Liver (tissue), 9 donors: ENCODE data around the gene UBR3. TPM values are rescaled to one million over a fixed set of nuclear protein-coding genes. Genes with fewer than 3 reads are reported as not detected.
"Not testable (repeated sequence)": the region's sequence is repeated elsewhere in the genome, so short reads cannot be mapped to it uniquely, and the experiment has no call there.

Experiments used
- DNase-seq: peaks from one replicate; pipeline ENCODE4 v3.0.0-alpha.2; 2017; ENCODE audit warnings: low spot score
- H3K27ac ChIP-seq, 2 donors: one replicate each; pipeline ENCODE4 v1.7.0; 2013; ENCODE audit warnings: inconsistent platforms in 2 of 2, low read length in 2 of 2, control low read depth in 1 of 2, low read depth in 1 of 2, mild to moderate bottlenecking in 1 of 2
- H3K27me3 ChIP-seq, 4 donors: one replicate each; pipeline versions ENCODE4 v1.6.1 to v1.7.0; 2013; ENCODE audit warnings: low read length in 3 of 4, inconsistent platforms in 1 of 4, mild to moderate bottlenecking in 1 of 4, moderate library complexity in 1 of 4; ENCODE audit not compliant: control insufficient read depth in 4 of 4, insufficient read depth in 4 of 4
- H3K36me3 ChIP-seq, 4 donors: one replicate each; pipeline versions ENCODE4 v1.6.1 to v1.7.0; 2013; ENCODE audit warnings: low read length in 3 of 4, mild to moderate bottlenecking in 3 of 4, low read depth in 1 of 4, moderate library complexity in 1 of 4; ENCODE audit not compliant: control insufficient read depth in 4 of 4, insufficient read depth in 3 of 4
- H3K4me1 ChIP-seq, 4 donors: one replicate each; pipeline versions ENCODE4 v1.6.1 to v1.7.0; 2013; ENCODE audit warnings: low read length in 3 of 4, mild to moderate bottlenecking in 3 of 4, moderate library complexity in 1 of 4; ENCODE audit not compliant: control insufficient read depth in 4 of 4, insufficient read depth in 4 of 4
- H3K4me3 ChIP-seq, 3 donors: one replicate each; pipeline versions ENCODE4 v1.6.1 to v1.7.0; 2013; ENCODE audit warnings: low read length in 3 of 3, control low read depth in 1 of 3, low read depth in 1 of 3, mild to moderate bottlenecking in 1 of 3
- H3K9ac ChIP-seq, 2 donors: one replicate each; pipeline ENCODE4 v1.7.0; 2013; ENCODE audit warnings: low read length in 2 of 2, mild to moderate bottlenecking in 2 of 2, moderate library complexity in 2 of 2, control low read depth in 1 of 2, low read depth in 1 of 2
- H3K9me3 ChIP-seq, 4 donors: one replicate each; pipeline versions ENCODE4 v1.6.1 to v1.7.0; 2013; ENCODE audit warnings: low read length in 3 of 4; ENCODE audit not compliant: control insufficient read depth in 4 of 4
- FOXA1 ChIP-seq: IDR thresholded peaks from 2 replicates; pipeline ENCODE4 v1.6.1; 2016; ENCODE audit warnings: antibody characterized with exemption
- GABPA ChIP-seq, 2 donors: IDR thresholded peaks in 1 of 2; conservative IDR thresholded peaks in 1 of 2; 2 replicates each; pipeline ENCODE4 v1.6.1; 2016; ENCODE audit warnings: antibody characterized with exemption in 2 of 2, mild to moderate bottlenecking in 1 of 2, moderate library complexity in 1 of 2
- HNF4G ChIP-seq: IDR thresholded peaks from 2 replicates; pipeline ENCODE4 v1.6.1; 2016; ENCODE audit warnings: antibody characterized with exemption
- JUND ChIP-seq, 2 donors: IDR thresholded peaks; 2 replicates each; pipeline ENCODE4 v1.6.1; 2016; ENCODE audit warnings: antibody characterized with exemption in 2 of 2
- NR2F2 ChIP-seq: IDR thresholded peaks from 2 replicates; pipeline ENCODE4 v1.6.1; 2016; ENCODE audit warnings: antibody characterized with exemption
- TAF1 ChIP-seq: conservative IDR thresholded peaks from 2 replicates; pipeline ENCODE4 v1.6.1; 2016; ENCODE audit warnings: antibody characterized with exemption, mild to moderate bottlenecking
- YY1 ChIP-seq: IDR thresholded peaks from 2 replicates; pipeline ENCODE4 v1.6.1; 2016; ENCODE audit warnings: antibody characterized with exemption, mild to moderate bottlenecking
- WGBS: extraction: QIAGEN DNeasy Blood & Tissue Kit; methylation state at CpG from one replicate; pipeline ENCODE4 v1.1.7; 2013; 5-methylcytosine and 5-hydroxymethylcytosine counted together
- polyA plus RNA-seq, 2 donors: library from polyadenylated mRNA; stranded (reverse) in 1 of 2; unstranded in 1 of 2; fragments of 200-250 nt in 1 of 2; fragments of >200 nt in 1 of 2; fragmentation: Nextera tagmentation in 1 of 2; extraction: Ambion mirVana in 1 of 2; gene quantifications; one replicate each; pipeline versions ENCODE4 v1.2.1 to v1.2.3, GENCODE V29; 2013 to 2015
- total RNA-seq, 2 donors: library from RNA; depleted of rRNA; stranded (reverse); fragments of >200 nt; gene quantifications; one replicate each; pipeline ENCODE4 v1.2.3, GENCODE V29; 2014
- TF ChIP-seq, protein P1 (sequence below): IDR thresholded peaks from 2 replicates; pipeline ENCODE4 v1.6.1; 2016; ENCODE audit warnings: antibody characterized with exemption
- TF ChIP-seq, protein P2 (sequence below): fragments of 150-350 bp; IDR thresholded peaks from 2 replicates; pipeline ENCODE4 v1.5.1; 2017; ENCODE audit warnings: improper control_type of control experiment, low read depth, low read length; ENCODE audit not compliant: missing input control
- TF ChIP-seq, protein P3 (sequence below): IDR thresholded peaks from 2 replicates; pipeline ENCODE4 v1.6.1; 2016; ENCODE audit warnings: antibody characterized with exemption, mild to moderate bottlenecking
- donor health status: healthy.
- donor health status: healthy.
- donor health status: healthy.
- donor health status: healthy.
- donor health status: healthy.

Gene UBR3
- total and polyA plus RNA-seq, 4 donors = 8.5 to 69.4 (median 28.4) TPM

DNA sequence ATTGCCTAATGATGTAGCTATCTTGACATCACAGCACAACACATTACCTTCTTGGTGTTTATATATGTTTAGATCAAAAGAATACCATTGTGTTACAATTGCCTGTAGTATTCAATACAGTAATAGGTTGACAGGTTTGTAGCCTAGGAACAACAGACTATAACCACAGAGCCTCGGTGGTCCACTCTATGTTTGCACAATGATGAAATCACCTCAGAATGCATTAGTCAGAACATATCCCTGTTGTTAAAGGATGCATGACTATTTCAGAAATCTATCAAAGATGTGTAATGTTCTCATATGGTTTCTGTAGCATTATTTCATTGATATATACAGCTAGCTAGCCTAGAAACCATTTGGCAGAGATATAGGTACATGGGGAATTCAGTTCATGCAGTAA, 11.4 kb upstream of the UBR3 start:
- Histone ChIP-seq H3K27ac (no peak overlapping the region), H3K36me3 (peaks cover 2 to 46% (median 30%) of the 10 kb centered on the region in 4 donors), H3K27me3 (no peaks in the 10 kb centered on the region), H3K9ac (no peak overlapping the region), H3K9me3 (no peaks in the 10 kb centered on the region), H3K4me3 (no peak overlapping the region), H3K4me1 (no peaks in the 10 kb centered on the region)
- no peak for DNase-seq
- 47% methylated on average over 1 of the region's 1 CpG for WGBS
- TF ChIP-seq YY1 (no peak), TAF1 (no peak), JUND (IDR thresholded peaks at IDR 0.05) (no peak), GABPA (IDR thresholded peaks at IDR 0.05 in 1 of 2, conservative IDR thresholded peaks at IDR 0.05 in 1 of 2) (no peak), NR2F2 (no peak)
- TF ChIP-seq, protein P1, sequence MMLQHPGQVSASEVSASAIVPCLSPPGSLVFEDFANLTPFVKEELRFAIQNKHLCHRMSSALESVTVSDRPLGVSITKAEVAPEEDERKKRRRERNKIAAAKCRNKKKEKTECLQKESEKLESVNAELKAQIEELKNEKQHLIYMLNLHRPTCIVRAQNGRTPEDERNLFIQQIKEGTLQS = no peak

DNA sequence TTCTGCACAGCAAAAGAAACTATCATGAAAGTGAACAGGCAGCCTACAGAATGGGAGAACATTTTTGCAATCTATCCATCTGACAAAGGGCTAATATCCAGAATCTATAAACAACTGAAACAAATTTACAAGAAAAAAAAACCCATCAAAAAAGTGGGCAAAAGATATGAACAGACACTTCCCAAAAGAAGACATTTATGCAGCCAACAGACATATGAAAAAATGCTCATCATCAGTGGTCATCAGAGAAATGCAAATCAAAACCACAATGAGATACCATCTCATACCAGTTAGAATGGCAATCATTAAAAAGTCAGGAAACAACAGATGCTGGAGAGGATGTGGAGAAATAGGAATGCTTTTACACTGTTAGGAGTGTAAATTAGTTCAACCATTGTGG, 10.3 kb upstream of the UBR3 start:
- H3K27me3 ChIP-seq, H3K9ac ChIP-seq, DNase-seq, H3K9me3 ChIP-seq, H3K4me3 ChIP-seq, H3K27ac ChIP-seq, H3K4me1 ChIP-seq: not testable (repeated sequence)
- peaks cover 2 to 34% (median 22%) of the 10 kb centered on the region in 4 donors for H3K36me3 ChIP-seq

DNA sequence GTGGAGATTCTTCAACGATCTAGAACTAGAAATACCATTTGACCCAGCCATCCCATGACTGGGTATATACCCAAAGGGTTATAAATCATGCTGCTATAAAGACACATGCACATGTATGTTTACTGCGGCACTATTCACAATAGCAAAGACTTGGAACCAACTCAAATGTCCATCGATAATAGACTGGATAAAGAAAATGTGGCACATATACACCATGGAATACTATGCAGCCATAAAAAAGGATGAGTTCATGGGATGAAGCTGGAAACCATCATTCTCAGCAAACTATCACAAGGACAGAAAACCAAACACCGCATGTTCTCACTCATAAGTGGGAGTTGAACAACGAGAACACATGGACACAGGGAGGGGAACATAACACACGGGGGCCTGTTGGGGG, 9.9 kb upstream of the UBR3 start:
- not testable (repeated sequence) for H3K4me1 ChIP-seq, H3K27ac ChIP-seq, DNase-seq, H3K9ac ChIP-seq, H3K27me3 ChIP-seq, H3K9me3 ChIP-seq, H3K4me3 ChIP-seq
- H3K36me3 ChIP-seq = peaks cover 2 to 30% (median 21%) of the 10 kb centered on the region in 4 donors
- 96% methylated on average over 6 of the region's 6 CpGs for WGBS

DNA sequence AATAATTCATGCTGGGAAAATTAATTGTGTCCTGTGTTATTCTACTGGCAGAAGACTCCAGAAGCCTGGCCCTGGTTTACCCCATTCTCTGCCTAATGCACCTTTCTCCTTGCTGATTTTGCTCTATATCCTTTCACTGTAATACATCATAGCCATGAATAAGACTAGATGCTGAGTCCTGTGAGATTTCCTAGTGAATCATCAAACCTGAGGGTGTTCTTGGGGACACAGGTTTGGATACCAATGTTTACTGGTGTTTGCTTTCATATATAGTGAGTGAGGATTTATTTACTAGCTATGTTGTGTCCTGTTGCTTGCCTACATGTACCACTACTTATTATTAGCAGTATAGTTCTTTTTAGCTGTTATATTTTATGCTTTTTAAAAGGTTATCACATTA, 9.0 kb upstream of the UBR3 start:
- Histone ChIP-seq H3K36me3 (peaks cover 2 to 28% (median 20%) of the 10 kb centered on the region in 4 donors), H3K4me3 (no peak overlapping the region), H3K27ac (no peak overlapping the region), H3K9ac (no peak overlapping the region), H3K9me3 (no peaks in the 10 kb centered on the region), H3K4me1 (peaks cover 0 to 10% (median 4%) of the 10 kb centered on the region in 4 donors), H3K27me3 (no peaks in the 10 kb centered on the region)
- no peak for DNase-seq
- no peak for TF ChIP-seq TAF1
- no peak for TF ChIP-seq YY1
- TF ChIP-seq, protein P1 = no peak

DNA sequence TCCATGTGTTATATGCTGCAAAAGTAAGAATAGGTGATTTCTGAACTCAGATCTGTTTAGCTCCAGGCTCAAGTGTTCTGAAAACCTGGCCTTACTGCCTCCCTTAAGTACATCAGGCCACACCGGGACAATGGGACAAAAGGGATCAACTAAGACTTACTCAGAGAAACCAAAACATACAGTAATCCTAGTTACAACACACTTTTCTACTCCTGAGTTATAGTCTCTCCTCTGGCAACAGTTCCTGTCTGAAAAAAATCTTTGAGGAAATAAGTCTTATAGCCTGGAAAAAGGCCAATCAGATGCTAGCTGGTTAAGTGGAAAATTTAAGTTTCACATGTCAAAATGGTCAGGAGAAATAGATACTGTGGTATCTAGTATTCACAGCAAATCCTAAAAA, 8.1 kb upstream of the UBR3 start:
- Histone ChIP-seq H3K9me3 (no peaks in the 10 kb centered on the region), H3K27me3 (no peaks in the 10 kb centered on the region), H3K27ac (no peak overlapping the region), H3K4me1 (peaks cover 3 to 16% (median 12%) of the 10 kb centered on the region in 4 donors), H3K9ac (no peak overlapping the region), H3K36me3 (peaks cover 1 to 21% (median 16%) of the 10 kb centered on the region in 4 donors), H3K4me3 (no peak overlapping the region)
- TF ChIP-seq, protein P2, sequence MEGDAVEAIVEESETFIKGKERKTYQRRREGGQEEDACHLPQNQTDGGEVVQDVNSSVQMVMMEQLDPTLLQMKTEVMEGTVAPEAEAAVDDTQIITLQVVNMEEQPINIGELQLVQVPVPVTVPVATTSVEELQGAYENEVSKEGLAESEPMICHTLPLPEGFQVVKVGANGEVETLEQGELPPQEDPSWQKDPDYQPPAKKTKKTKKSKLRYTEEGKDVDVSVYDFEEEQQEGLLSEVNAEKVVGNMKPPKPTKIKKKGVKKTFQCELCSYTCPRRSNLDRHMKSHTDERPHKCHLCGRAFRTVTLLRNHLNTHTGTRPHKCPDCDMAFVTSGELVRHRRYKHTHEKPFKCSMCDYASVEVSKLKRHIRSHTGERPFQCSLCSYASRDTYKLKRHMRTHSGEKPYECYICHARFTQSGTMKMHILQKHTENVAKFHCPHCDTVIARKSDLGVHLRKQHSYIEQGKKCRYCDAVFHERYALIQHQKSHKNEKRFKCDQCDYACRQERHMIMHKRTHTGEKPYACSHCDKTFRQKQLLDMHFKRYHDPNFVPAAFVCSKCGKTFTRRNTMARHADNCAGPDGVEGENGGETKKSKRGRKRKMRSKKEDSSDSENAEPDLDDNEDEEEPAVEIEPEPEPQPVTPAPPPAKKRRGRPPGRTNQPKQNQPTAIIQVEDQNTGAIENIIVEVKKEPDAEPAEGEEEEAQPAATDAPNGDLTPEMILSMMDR = no peak
- TF ChIP-seq, protein P3, sequence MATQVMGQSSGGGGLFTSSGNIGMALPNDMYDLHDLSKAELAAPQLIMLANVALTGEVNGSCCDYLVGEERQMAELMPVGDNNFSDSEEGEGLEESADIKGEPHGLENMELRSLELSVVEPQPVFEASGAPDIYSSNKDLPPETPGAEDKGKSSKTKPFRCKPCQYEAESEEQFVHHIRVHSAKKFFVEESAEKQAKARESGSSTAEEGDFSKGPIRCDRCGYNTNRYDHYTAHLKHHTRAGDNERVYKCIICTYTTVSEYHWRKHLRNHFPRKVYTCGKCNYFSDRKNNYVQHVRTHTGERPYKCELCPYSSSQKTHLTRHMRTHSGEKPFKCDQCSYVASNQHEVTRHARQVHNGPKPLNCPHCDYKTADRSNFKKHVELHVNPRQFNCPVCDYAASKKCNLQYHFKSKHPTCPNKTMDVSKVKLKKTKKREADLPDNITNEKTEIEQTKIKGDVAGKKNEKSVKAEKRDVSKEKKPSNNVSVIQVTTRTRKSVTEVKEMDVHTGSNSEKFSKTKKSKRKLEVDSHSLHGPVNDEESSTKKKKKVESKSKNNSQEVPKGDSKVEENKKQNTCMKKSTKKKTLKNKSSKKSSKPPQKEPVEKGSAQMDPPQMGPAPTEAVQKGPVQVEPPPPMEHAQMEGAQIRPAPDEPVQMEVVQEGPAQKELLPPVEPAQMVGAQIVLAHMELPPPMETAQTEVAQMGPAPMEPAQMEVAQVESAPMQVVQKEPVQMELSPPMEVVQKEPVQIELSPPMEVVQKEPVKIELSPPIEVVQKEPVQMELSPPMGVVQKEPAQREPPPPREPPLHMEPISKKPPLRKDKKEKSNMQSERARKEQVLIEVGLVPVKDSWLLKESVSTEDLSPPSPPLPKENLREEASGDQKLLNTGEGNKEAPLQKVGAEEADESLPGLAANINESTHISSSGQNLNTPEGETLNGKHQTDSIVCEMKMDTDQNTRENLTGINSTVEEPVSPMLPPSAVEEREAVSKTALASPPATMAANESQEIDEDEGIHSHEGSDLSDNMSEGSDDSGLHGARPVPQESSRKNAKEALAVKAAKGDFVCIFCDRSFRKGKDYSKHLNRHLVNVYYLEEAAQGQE = no peak
- TF ChIP-seq HNF4G (no peak), FOXA1 (no peak), JUND (IDR thresholded peaks at IDR 0.05) (no peak), GABPA (IDR thresholded peaks at IDR 0.05 in 1 of 2, conservative IDR thresholded peaks at IDR 0.05 in 1 of 2) (no peak)
- DNase-seq = no peak
- WGBS = 89% methylated on average over 1 of the region's 1 CpG
